K562 (cell line): ENCODE data around the gene SRI. TPM values are rescaled to one million over a fixed set of nuclear protein-coding genes. Genes with fewer than 3 reads are reported as not detected.

ENCODE experiments used
- AFF1 ChIP-seq, 2 experiments: fragments of 450-650 bp; IDR thresholded peaks; 2 replicates each; pipeline ENCODE4 v1.6.1; 2018; ENCODE audit warnings: mild to moderate bottlenecking in 2 of 2, low read depth in 1 of 2; ENCODE audit not compliant: partially characterized antibody in 2 of 2
- ATF2 ChIP-seq: sonication (generic); formaldehyde crosslinking; IDR thresholded peaks from 2 replicates; pipeline ENCODE4 v1.8.1; 2022; ENCODE audit warnings: missing genetic modification reagents
- CXXC5 ChIP-seq: fragments of 250-450 bp; sonication (Bioruptor Pico); IDR thresholded peaks from 2 replicates; pipeline ENCODE4 v1.8.0; 2022; ENCODE audit warnings: inconsistent platforms, mild to moderate bottlenecking, moderate library complexity
- ILF3 ChIP-seq: fragments of 450-650 bp; IDR thresholded peaks from 2 replicates; pipeline ENCODE4 v1.6.1; 2018; ENCODE audit warnings: antibody characterized with exemption, mild to moderate bottlenecking, moderate library complexity, borderline replicate concordance
- IRF1 ChIP-seq: sonication (generic); formaldehyde crosslinking; IDR thresholded peaks from 2 replicates; pipeline ENCODE4 v1.8.0; 2022; ENCODE audit warnings: missing genetic modification reagents, mild to moderate bottlenecking, borderline replicate concordance
- MAFF ChIP-seq: IDR thresholded peaks from 2 replicates; pipeline ENCODE4 v1.6.1; 2012; ENCODE audit warnings: low read length, improper control_type of control experiment
- PML ChIP-seq: IDR thresholded peaks from 2 replicates; pipeline ENCODE4 v1.6.1; 2012; ENCODE audit warnings: low read length, inconsistent platforms
- POLR2B ChIP-seq: fragments of 450-650 bp; IDR thresholded peaks from 2 replicates; pipeline ENCODE4 v1.6.1; 2018; ENCODE audit warnings: low read depth; ENCODE audit not compliant: partially characterized antibody
- TAF7 ChIP-seq: fragments of 450-650 bp; IDR thresholded peaks from 2 replicates; pipeline ENCODE4 v1.6.1; 2016; ENCODE audit warnings: missing genetic modification characterization, missing compliant biosample characterization
- TCF3 ChIP-seq: sonication (generic); formaldehyde crosslinking; IDR thresholded peaks from 2 replicates; pipeline ENCODE4 v1.4.0; 2020; ENCODE audit warnings: mild to moderate bottlenecking, missing genetic modification reagents
- TRIM25 ChIP-seq: fragments of 450-650 bp; IDR thresholded peaks from 2 replicates; pipeline ENCODE4 v1.7.0; 2016; ENCODE audit warnings: borderline replicate concordance
- ZFP30 ChIP-seq: fragments of 250-450 bp; sonication (Bioruptor Pico); IDR thresholded peaks from 2 replicates; pipeline ENCODE4 v1.8.0; 2022; ENCODE audit warnings: moderate library complexity, mild to moderate bottlenecking, inconsistent platforms, borderline replicate concordance
- ZNF41 ChIP-seq: fragments of 250-450 bp; sonication (Bioruptor Pico); conservative IDR thresholded peaks from 2 replicates; pipeline ENCODE4 v1.4.0; 2020; ENCODE audit warnings: mild to moderate bottlenecking
- ZNF76 ChIP-seq: fragments of 250-450 bp; sonication (Bioruptor Pico); IDR thresholded peaks from 2 replicates; pipeline ENCODE4 v1.4.0; 2020; ENCODE audit warnings: mild to moderate bottlenecking, moderate library complexity, borderline replicate concordance
- polyA plus RNA-seq, 8 experiments: library from polyadenylated mRNA; depleted of rRNA in 4 of 8; stranded (reverse) in 5 of 8; unstranded in 3 of 8; fragments of >200 nt; fragmentation: Nextera tagmentation in 2 of 8; fragmentation: Illumina TruSeq in 1 of 8; extraction: Ambion mirVana in 2 of 8; extraction: Trizol in 1 of 8; gene quantifications; 2 replicates each; pipeline versions ENCODE4 v1.2.1 to v1.2.3, GENCODE V29; 2011 to 2014; ENCODE audit warnings: inconsistent platforms in 1 of 8, missing spikeins in 1 of 8
- total RNA-seq, 7 experiments: library from RNA; depleted of rRNA in 6 of 7; stranded (reverse); fragments of >200 nt in 6 of 7; fragmentation: Illumina TruSeq in 2 of 7; extraction: Trizol in 2 of 7; gene quantifications; 2 replicates each; pipeline versions ENCODE4 v1.2.1 to v1.2.3, GENCODE V29; 2011 to 2021; ENCODE audit warnings: low replicate concordance in 1 of 7

The SRI gene
- total and polyA plus RNA-seq, 9 of the 15 experiments (the other 6 are each of a cell fraction or from before 2014, with no cell fraction given): 56.4 to 158 (median 119) TPM

- TF ChIP-seq AFF1 (IDR thresholded peaks at IDR 0.05; ENCODE audit: low read depth in 1 of 2, partially characterized antibody in 2 of 2) (no peak), TRIM25 (no peak), ZNF76 (CRISPR knock-in tag) (no peak), TAF7 (no peak), TCF3 (CRISPR knock-in tag) (no peak), ILF3 (no peak), IRF1 (no peak), ATF2 (no peak), ZFP30 (no peak), CXXC5 (CRISPR knock-in tag) (no peak), PML (no peak), MAFF (no peak), ZNF41 (CRISPR knock-in tag) (no peak), POLR2B (no peak)
Observed at GRCh38 chr7:88212918-88213317, 6.9 kb downstream of the SRI start (continued).
